HepG2 (cell line): Measurements from ENCODE around the gene PSKH1.

Experiments
- AGO2 ChIP-seq: fragments of 200-400 bp; formaldehyde crosslinking; optimal IDR thresholded peaks from 2 replicates; pipeline ENCODE3; 2017; ENCODE audit warnings: mild to moderate bottlenecking, low read depth, low read length, moderate library complexity
- CBFB ChIP-seq: sonication (generic); formaldehyde crosslinking; IDR thresholded peaks from 2 replicates; pipeline ENCODE4 v1.4.0; 2020; ENCODE audit warnings: missing genetic modification reagents
- HCFC1 ChIP-seq: fragments of 150-350 bp; IDR thresholded peaks from 2 replicates; pipeline ENCODE4 v1.6.1; 2014; ENCODE audit warnings: low read depth, low read length
- KLF13 ChIP-seq: sonication (generic); formaldehyde crosslinking; IDR thresholded peaks from 2 replicates; pipeline ENCODE4 v1.4.0; 2020; ENCODE audit warnings: mild to moderate bottlenecking, missing genetic modification reagents
- KLF9 ChIP-seq: IDR thresholded peaks from 2 replicates; pipeline ENCODE4 v1.6.1; 2016; ENCODE audit warnings: low read depth
- PCBP1 ChIP-seq: fragments of 200-400 bp; formaldehyde crosslinking; IDR thresholded peaks from 2 replicates; pipeline ENCODE4 v1.6.1; 2017; ENCODE audit warnings: mild to moderate bottlenecking, low read depth, low read length, borderline replicate concordance
- ZNF160 ChIP-seq: sonication (generic); formaldehyde crosslinking; IDR thresholded peaks from 2 replicates; pipeline ENCODE4 v1.8.0; 2022; ENCODE audit warnings: mild to moderate bottlenecking, inconsistent platforms, missing genetic modification reagents
- ZNF225 ChIP-seq: sonication (generic); formaldehyde crosslinking; IDR thresholded peaks from 2 replicates; pipeline ENCODE4 v1.4.0; 2020; ENCODE audit warnings: mild to moderate bottlenecking, missing genetic modification reagents
- ZNF850 ChIP-seq: sonication (generic); formaldehyde crosslinking; conservative IDR thresholded peaks from 2 replicates; pipeline ENCODE4 v1.9.0; 2021; ENCODE audit warnings: mild to moderate bottlenecking, missing genetic modification reagents
- TF ChIP-seq, protein P1 (sequence below): sonication (generic); formaldehyde crosslinking; IDR thresholded peaks from 2 replicates; pipeline ENCODE4 v1.5.0; 2020; ENCODE audit warnings: mild to moderate bottlenecking, missing genetic modification reagents, moderate library complexity
- TF ChIP-seq, protein P2 (sequence below): sonication (generic); formaldehyde crosslinking; conservative IDR thresholded peaks from 2 replicates; pipeline ENCODE4 v1.4.0; 2020; ENCODE audit warnings: missing genetic modification reagents

- no peak for TF ChIP-seq KLF13 (CRISPR knock-in tag)
- TF ChIP-seq ZNF850: no peak
- no peak for TF ChIP-seq PCBP1
- no peak for TF ChIP-seq ZNF160
- TF ChIP-seq, protein P1, sequence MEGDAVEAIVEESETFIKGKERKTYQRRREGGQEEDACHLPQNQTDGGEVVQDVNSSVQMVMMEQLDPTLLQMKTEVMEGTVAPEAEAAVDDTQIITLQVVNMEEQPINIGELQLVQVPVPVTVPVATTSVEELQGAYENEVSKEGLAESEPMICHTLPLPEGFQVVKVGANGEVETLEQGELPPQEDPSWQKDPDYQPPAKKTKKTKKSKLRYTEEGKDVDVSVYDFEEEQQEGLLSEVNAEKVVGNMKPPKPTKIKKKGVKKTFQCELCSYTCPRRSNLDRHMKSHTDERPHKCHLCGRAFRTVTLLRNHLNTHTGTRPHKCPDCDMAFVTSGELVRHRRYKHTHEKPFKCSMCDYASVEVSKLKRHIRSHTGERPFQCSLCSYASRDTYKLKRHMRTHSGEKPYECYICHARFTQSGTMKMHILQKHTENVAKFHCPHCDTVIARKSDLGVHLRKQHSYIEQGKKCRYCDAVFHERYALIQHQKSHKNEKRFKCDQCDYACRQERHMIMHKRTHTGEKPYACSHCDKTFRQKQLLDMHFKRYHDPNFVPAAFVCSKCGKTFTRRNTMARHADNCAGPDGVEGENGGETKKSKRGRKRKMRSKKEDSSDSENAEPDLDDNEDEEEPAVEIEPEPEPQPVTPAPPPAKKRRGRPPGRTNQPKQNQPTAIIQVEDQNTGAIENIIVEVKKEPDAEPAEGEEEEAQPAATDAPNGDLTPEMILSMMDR (CRISPR knock-in tag): no peak
- peak; percentile 76 for TF ChIP-seq AGO2
- TF ChIP-seq KLF9 (CRISPR knock-in tag): no peak
- TF ChIP-seq CBFB (CRISPR knock-in tag): no peak
- no peak for TF ChIP-seq HCFC1
- TF ChIP-seq, protein P2, sequence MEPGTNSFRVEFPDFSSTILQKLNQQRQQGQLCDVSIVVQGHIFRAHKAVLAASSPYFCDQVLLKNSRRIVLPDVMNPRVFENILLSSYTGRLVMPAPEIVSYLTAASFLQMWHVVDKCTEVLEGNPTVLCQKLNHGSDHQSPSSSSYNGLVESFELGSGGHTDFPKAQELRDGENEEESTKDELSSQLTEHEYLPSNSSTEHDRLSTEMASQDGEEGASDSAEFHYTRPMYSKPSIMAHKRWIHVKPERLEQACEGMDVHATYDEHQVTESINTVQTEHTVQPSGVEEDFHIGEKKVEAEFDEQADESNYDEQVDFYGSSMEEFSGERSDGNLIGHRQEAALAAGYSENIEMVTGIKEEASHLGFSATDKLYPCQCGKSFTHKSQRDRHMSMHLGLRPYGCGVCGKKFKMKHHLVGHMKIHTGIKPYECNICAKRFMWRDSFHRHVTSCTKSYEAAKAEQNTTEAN (CRISPR knock-in tag): no peak
- no peak for TF ChIP-seq ZNF225 (CRISPR knock-in tag)
Observed at GRCh38 chr16:67930191-67930590, 37.1 kb downstream of the PSKH1 start.
